ENCODE data around the gene CDYL2.
"Not testable (repeated sequence)": the region's sequence is repeated elsewhere in the genome, so short reads cannot be mapped to it uniquely, and the experiment has no call there.

CDYL2 gene

GRCh38 chr16:80666378-80667250 lies 137.8 kb downstream of the CDYL2 start:
- no peak for DNase-seq

- no peak for DNase-seq
These were observed 139.0 kb downstream of the CDYL2 start for GRCh38 chr16:80665356-80665755.

GRCh38 chr16:80664786-80665185 lies 139.6 kb downstream of the CDYL2 start:
- DNase-seq: no peak

- no peak for DNase-seq
These were observed 140.2 kb downstream of the CDYL2 start for GRCh38 chr16:80664226-80664625.

- DNase-seq: no peak
These were observed 141.3 kb downstream of the CDYL2 start for GRCh38 chr16:80663078-80663477.

- no peak for DNase-seq
These were observed 144.5 kb downstream of the CDYL2 start for GRCh38 chr16:80659865-80660264.

- no peak for DNase-seq
These were observed 147.7 kb downstream of the CDYL2 start for GRCh38 chr16:80656711-80657150.

- DNase-seq: no peak
These were observed 148.2 kb downstream of the CDYL2 start for GRCh38 chr16:80656161-80656560.

- no peak for DNase-seq
These were observed 148.6 kb downstream of the CDYL2 start for GRCh38 chr16:80655751-80656150.

GRCh38 chr16:80654094-80654862 lies 150.1 kb downstream of the CDYL2 start:
- DNase-seq: no peak

GRCh38 chr16:80652441-80652840 lies 152.0 kb downstream of the CDYL2 start:
- DNase-seq: no peak

- DNase-seq: not testable (repeated sequence)
These were observed 154.1 kb downstream of the CDYL2 start for GRCh38 chr16:80650281-80650680.

- no peak for DNase-seq
These were observed 164.1 kb downstream of the CDYL2 start for GRCh38 chr16:80640316-80640715.

- no peak for DNase-seq
These were observed 164.8 kb downstream of the CDYL2 start for GRCh38 chr16:80639636-80640035.

GRCh38 chr16:80637621-80638020 lies 166.8 kb downstream of the CDYL2 start:
- no peak for DNase-seq

GRCh38 chr16:80631581-80631980 lies 172.8 kb downstream of the CDYL2 start:
- DNase-seq: no peak

GRCh38 chr16:80628254-80628653 lies 176.1 kb downstream of the CDYL2 start:
- no peak for DNase-seq

GRCh38 chr16:80627108-80627507 lies 177.3 kb downstream of the CDYL2 start:
- DNase-seq: no peak

GRCh38 chr16:80623376-80623775 lies 181.0 kb downstream of the CDYL2 start:
- DNase-seq: no peak

GRCh38 chr16:80622007-80622406 lies 182.4 kb downstream of the CDYL2 start:
- DNase-seq: no peak

GRCh38 chr16:80620736-80621605 lies 183.4 kb downstream of the CDYL2 start:
- DNase-seq: no peak

- no peak for DNase-seq
These were observed 184.6 kb downstream of the CDYL2 start for GRCh38 chr16:80619824-80620223.
